Measurements from ENCODE around the gene CHD5. TPM values are rescaled to one million over a fixed set of nuclear protein-coding genes. Genes with fewer than 3 reads are reported as not detected.
"Not testable (repeated sequence)": the region's sequence is repeated elsewhere in the genome, so short reads cannot be mapped to it uniquely, and the experiment has no call there.

The CHD5 gene
- total RNA-seq, 1 donor from 2014 or later = 0.42 TPM

DNA sequence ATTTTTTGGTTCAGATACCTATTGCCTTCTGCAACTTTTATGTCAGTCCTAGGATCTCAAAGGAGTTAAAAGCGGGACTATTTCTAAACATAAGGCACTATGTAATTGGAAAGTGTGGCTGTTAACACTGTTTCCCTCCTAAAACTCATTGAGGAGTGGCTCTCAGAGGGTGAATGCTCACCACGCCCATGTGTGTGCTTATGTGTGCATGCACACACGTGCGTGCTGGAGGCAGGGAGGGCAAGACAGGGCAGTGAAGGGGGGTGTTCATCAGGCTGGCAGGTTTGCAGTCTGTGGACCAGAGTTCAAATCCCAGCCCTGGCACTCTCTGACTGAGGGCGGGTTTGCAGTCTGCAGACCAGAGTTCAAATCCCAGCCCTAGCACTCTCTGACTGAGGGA, 112.0 kb downstream of the CHD5 start:
- H3K4me1 Mint-ChIP-seq (ENCODE audit: low read depth) = no peaks in the 10 kb centered on the region
- peaks cover 20% of the 10 kb centered on the region for H3K27me3 Mint-ChIP-seq (ENCODE audit: low read depth)
- TF ChIP-seq, protein P1, sequence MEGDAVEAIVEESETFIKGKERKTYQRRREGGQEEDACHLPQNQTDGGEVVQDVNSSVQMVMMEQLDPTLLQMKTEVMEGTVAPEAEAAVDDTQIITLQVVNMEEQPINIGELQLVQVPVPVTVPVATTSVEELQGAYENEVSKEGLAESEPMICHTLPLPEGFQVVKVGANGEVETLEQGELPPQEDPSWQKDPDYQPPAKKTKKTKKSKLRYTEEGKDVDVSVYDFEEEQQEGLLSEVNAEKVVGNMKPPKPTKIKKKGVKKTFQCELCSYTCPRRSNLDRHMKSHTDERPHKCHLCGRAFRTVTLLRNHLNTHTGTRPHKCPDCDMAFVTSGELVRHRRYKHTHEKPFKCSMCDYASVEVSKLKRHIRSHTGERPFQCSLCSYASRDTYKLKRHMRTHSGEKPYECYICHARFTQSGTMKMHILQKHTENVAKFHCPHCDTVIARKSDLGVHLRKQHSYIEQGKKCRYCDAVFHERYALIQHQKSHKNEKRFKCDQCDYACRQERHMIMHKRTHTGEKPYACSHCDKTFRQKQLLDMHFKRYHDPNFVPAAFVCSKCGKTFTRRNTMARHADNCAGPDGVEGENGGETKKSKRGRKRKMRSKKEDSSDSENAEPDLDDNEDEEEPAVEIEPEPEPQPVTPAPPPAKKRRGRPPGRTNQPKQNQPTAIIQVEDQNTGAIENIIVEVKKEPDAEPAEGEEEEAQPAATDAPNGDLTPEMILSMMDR (IDR thresholded peaks at IDR 0.05) = no peak
- H3K36me3 Mint-ChIP-seq (ENCODE audit: low read depth) = no peaks in the 10 kb centered on the region
- H3K4me3 Mint-ChIP-seq (ENCODE audit: unreplicated experiment) = no peak overlapping the region
- no peaks in the 10 kb centered on the region for H3K9me3 Mint-ChIP-seq (ENCODE audit: low read depth)
- no peak overlapping the region for H3K27ac Mint-ChIP-seq (ENCODE audit: unreplicated experiment)
- DNase-seq (ENCODE audit: low spot score) = no peak

DNA sequence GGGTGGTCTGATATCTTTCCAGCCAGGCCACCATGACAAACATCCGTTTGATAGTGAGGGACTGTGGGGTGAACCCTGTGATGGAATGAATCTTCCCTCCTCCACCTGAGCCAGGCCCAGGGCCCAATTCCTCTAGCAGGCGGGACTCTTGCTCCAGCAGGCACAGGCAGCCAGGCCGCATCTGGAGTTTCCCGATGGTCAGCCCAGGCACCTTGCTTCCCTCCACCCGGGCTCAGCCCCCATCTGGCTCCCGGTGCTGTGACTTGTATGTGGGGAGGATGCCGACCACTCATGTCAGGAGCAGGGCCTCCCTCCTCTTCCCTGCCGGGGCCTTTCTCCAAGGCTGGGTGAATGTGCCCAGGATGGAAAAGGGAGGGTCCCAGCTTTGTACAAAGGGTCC, 113.4 kb downstream of the CHD5 start:
- Mint-ChIP-seq H3K4me3 (ENCODE audit: unreplicated experiment) (no peak overlapping the region), H3K27ac (ENCODE audit: unreplicated experiment) (no peak overlapping the region), H3K9me3 (ENCODE audit: low read depth) (no peaks in the 10 kb centered on the region), H3K27me3 (ENCODE audit: low read depth) (peaks cover 23% of the 10 kb centered on the region), H3K36me3 (ENCODE audit: low read depth) (no peaks in the 10 kb centered on the region), H3K4me1 (ENCODE audit: low read depth) (no peaks in the 10 kb centered on the region)
- peak; percentile 73 for DNase-seq (ENCODE audit: low spot score)
- TF ChIP-seq, protein P1 (IDR thresholded peaks at IDR 0.05) = no peak

DNA sequence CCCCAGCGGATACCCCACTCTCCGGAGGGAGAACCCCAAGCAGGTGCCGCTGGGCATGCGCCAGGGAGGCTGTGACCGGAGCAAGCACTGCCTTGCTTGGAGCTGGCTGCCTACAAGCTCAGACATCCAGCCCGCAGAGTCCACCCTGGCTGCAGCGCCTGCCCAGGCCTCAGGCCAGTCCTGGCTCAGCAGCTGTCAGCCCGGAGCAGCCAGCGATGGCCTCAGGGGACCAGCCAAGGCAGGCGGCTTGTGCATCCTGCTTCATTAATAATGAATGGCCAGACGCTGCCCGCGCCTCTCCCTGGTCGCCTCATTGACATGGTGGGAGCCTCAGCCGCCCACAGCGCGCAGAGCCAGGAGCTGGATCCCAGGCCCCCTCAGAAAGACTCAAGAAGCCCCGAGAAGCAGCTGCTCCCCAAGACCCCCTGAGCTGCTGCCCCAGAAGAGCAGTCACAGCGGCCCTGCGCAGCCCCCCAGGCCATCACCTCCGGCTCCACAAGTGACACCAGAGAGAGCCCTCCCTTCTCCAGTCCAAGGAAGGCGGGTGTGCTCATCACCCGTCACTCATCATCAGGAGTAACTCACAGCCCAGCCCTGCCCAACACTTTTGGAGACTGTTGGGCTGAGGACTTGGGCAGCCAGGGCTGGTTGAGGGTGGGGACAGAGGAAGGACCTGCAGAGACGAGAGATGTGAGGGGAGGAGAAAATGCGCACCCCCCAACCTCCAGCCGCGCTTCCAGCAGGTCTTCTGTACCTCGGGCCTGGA, 114.8 kb downstream of the CHD5 start:
- H3K4me3 Mint-ChIP-seq (ENCODE audit: unreplicated experiment) = no peak overlapping the region
- TF ChIP-seq, protein P1 (IDR thresholded peaks at IDR 0.05) = no peak
- H3K27me3 Mint-ChIP-seq (ENCODE audit: low read depth) = peaks cover 23% of the 10 kb centered on the region
- no peaks in the 10 kb centered on the region for H3K36me3 Mint-ChIP-seq (ENCODE audit: low read depth)
- H3K9me3 Mint-ChIP-seq (ENCODE audit: low read depth) = no peaks in the 10 kb centered on the region
- no peak overlapping the region for H3K27ac Mint-ChIP-seq (ENCODE audit: unreplicated experiment)
- H3K4me1 Mint-ChIP-seq (ENCODE audit: low read depth) = no peaks in the 10 kb centered on the region
- peak; percentile 79 for DNase-seq (ENCODE audit: low spot score)

DNA sequence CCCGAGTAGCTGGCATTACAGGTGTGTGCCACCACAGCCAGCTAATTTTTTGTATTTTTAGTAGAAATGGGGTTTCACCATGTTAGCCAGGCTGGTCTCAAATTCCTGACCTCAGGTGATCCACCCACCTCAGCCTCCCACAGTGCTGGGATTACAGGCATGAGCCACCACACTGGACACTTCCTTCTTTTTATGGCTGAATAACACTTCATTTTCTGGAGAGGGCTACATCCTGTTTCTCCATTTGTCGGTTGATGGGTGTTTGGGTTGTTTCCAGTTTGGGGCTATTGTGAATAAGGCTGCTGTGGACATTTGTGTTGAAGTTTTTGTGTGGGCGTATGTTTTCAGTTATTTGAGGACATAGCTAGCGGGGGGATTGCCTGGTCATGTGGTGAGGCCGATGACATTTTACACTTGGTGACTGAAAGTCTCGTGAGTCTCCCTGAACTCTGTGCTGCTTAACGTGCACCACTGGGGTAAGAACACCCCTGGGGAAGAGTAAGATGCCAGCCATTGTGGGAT, 116.5 kb downstream of the CHD5 start:
- not testable (repeated sequence) for H3K4me1 Mint-ChIP-seq (ENCODE audit: low read depth); H3K27ac Mint-ChIP-seq (ENCODE audit: unreplicated experiment)

DNA sequence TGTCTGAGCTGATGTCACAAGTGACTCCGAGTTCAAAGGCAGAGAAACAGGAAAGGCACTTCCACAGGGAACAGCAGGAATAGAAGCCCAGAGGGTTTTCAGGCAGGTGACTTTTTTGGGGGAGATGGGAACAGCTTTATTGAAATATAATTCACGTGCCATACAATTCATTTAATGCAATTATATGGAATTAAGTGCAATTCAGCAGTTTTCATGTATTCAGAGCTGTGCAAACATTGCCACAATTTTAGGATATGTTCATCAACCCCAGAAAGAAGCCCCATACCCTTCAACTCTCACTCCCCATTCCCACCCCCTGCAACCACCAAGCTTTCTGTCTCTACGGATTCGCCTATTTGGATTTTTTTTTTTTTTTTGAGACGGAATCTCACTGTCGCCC, 117.5 kb downstream of the CHD5 start:
- DNase-seq (ENCODE audit: low spot score) = no peak
- no peak overlapping the region for H3K4me3 Mint-ChIP-seq (ENCODE audit: unreplicated experiment)
- peaks cover 25% of the 10 kb centered on the region for H3K27me3 Mint-ChIP-seq (ENCODE audit: low read depth)
- H3K4me1 Mint-ChIP-seq (ENCODE audit: low read depth) = no peaks in the 10 kb centered on the region
- no peak overlapping the region for H3K27ac Mint-ChIP-seq (ENCODE audit: unreplicated experiment)
- TF ChIP-seq, protein P1 (IDR thresholded peaks at IDR 0.05) = no peak
- no peaks in the 10 kb centered on the region for H3K36me3 Mint-ChIP-seq (ENCODE audit: low read depth)
- no peaks in the 10 kb centered on the region for H3K9me3 Mint-ChIP-seq (ENCODE audit: low read depth)

More for the DNA sequence above, 116.5 kb downstream of the CHD5 start:
- peaks cover 20% of the 10 kb centered on the region for H3K27me3 Mint-ChIP-seq (ENCODE audit: low read depth)
- H3K4me3 Mint-ChIP-seq (ENCODE audit: unreplicated experiment); DNase-seq (ENCODE audit: low spot score); H3K36me3 Mint-ChIP-seq (ENCODE audit: low read depth); H3K9me3 Mint-ChIP-seq (ENCODE audit: low read depth): not testable (repeated sequence)

DNA sequence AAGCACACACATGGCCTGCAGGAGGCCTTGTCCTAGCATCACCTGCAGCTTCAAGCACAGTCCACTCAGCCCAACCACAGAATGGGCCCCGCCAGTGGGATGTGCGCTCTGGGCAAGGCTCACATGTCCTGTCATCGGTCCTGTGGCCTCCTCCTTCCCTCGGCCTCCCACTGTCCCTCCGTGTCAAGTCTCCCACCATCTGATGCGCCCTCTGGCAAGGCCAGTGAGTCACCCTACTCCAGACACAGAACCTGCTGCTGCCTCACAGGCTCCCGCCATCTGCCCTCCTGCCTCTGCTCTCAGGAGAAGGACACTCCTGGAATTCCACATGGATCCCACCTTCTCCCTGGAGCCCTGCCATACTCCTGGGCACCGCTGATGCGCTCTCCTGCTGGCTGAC, 120.3 kb downstream of the CHD5 start:
- H3K4me1 Mint-ChIP-seq (ENCODE audit: low read depth) = no peaks in the 10 kb centered on the region
- TF ChIP-seq, protein P1 (IDR thresholded peaks at IDR 0.05) = no peak
- H3K4me3 Mint-ChIP-seq (ENCODE audit: unreplicated experiment) = no peak overlapping the region
- no peaks in the 10 kb centered on the region for H3K36me3 Mint-ChIP-seq (ENCODE audit: low read depth)
- H3K27ac Mint-ChIP-seq (ENCODE audit: unreplicated experiment) = no peak overlapping the region
- DNase-seq (ENCODE audit: low spot score) = no peak
- H3K27me3 Mint-ChIP-seq (ENCODE audit: low read depth) = peaks cover 27% of the 10 kb centered on the region
- no peaks in the 10 kb centered on the region for H3K9me3 Mint-ChIP-seq (ENCODE audit: low read depth)

All from chondrocyte (in vitro differentiated cells).